Measurements from ENCODE around the gene CTNNAL1.
"Not testable (repeated sequence)": the region's sequence is repeated elsewhere in the genome, so short reads cannot be mapped to it uniquely, and the experiment has no call there.

GRCh38 chr9:109053121-109053520, 39.8 kb upstream of the CTNNAL1 start:
- not testable (repeated sequence) for TF ChIP-seq CTCF (optimal IDR thresholded peaks at IDR 0.05 in 1 of 3, IDR thresholded peaks at IDR 0.05 in 1 of 3, conservative IDR thresholded peaks at IDR 0.05 in 1 of 3; ENCODE audit: extremely low read depth in 1 of 3, insufficient read depth in 2 of 3, low read length in 3 of 3); EZH2 (IDR thresholded peaks at IDR 0.05; ENCODE audit: low read length)
